Kidney epithelial cell (primary cell): ENCODE results near the gene POU2F3. TPM values are rescaled to one million over a fixed set of nuclear protein-coding genes. Genes with fewer than 3 reads are reported as not detected.
A peak's percentile ranks its signal among the peaks of the same experiment; 100 is the strongest.

Experiments used
- DNase-seq: peaks from one replicate; pipeline ENCODE4 v3.0.0-alpha.2; 2010; ENCODE audit warnings: low read depth
- H3K27me3 ChIP-seq: 2 replicates; pipeline ENCODE4 v1.6.0; 2011; ENCODE audit warnings: low read length; ENCODE audit not compliant: control insufficient read depth, insufficient read depth
- H3K36me3 ChIP-seq: 2 replicates; pipeline ENCODE4 v1.5.1; 2011; ENCODE audit warnings: low read length; ENCODE audit not compliant: control insufficient read depth, insufficient read depth
- H3K4me3 ChIP-seq: 2 replicates; pipeline ENCODE4 v1.5.1; 2011; ENCODE audit warnings: low read depth, mild to moderate bottlenecking, control low read depth, low read length
- total RNA-seq: library from RNA; depleted of rRNA; stranded (reverse); fragments of >200 nt; gene quantifications from 2 replicates; pipeline ENCODE4 v1.2.3, GENCODE V29; 2015
- TF ChIP-seq, protein P1 (sequence below): IDR thresholded peaks from 2 replicates; pipeline ENCODE4 v1.5.1; 2011; ENCODE audit warnings: mild to moderate bottlenecking, moderate library complexity, low read length, control low read depth, inconsistent platforms; ENCODE audit not compliant: insufficient read depth, poor library complexity, severe bottlenecking

POU2F3 gene
- total RNA-seq, result 0.14 and 1.1 TPM in 2 replicates

DNA sequence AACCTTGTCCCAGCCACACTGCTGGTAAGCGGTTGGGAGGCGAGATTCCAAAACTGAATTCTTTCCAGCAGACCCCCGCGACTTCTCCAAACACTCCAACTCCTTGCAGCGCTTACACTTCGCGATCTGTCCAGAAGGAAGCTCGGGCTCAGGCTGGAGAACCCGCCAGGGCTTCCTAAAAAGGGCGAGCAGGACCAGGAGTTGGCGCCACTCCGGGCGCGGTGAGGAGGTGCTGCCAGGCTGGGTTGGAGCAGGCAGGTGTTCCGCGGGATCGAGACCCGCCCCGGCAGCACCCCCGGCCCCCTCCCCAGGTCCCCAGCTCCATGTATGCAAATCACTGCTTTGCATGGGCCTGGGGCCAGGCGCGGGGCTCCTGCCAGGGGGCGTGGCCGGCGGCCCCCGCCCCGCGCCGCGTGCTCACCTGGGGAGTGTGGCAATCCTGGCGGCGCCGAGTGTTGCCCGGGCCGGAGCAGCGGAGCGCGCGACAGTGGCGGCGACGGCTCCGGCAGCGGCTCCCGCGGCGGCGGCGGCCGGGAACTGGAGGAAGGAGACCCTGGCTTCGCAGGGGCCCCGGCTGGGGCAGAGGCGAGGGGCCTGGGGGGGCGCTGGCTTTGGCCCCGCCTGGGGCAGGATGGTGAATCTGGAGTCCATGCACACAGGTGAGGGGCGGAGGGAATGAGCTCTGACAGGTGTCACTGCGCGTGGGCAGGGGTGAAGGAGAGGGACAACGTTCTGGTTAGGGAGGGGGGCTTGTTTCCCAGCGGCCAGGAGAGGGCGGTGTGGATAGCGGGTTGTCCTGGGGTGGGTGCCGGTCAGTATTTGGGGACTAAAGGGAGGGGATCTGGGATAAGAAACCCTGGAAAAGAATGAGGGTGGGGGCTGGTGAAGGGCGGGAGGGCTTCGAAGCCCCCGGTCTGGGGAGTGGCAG lies at the start of gene POU2F3:
Gene POU2F3 (plus strand): TSS at position 428 of the 928 bp plus-strand sequence. CDS start 204 bp downstream, at position 632.
- Histone ChIP-seq H3K36me3 (no peaks in the 10 kb centered on the region), H3K4me3 (no peak within 1 kb of the TSS), H3K27me3 (peaks cover 33% of the 10 kb centered on the region)
- no peak for DNase-seq
- TF ChIP-seq, protein P1, sequence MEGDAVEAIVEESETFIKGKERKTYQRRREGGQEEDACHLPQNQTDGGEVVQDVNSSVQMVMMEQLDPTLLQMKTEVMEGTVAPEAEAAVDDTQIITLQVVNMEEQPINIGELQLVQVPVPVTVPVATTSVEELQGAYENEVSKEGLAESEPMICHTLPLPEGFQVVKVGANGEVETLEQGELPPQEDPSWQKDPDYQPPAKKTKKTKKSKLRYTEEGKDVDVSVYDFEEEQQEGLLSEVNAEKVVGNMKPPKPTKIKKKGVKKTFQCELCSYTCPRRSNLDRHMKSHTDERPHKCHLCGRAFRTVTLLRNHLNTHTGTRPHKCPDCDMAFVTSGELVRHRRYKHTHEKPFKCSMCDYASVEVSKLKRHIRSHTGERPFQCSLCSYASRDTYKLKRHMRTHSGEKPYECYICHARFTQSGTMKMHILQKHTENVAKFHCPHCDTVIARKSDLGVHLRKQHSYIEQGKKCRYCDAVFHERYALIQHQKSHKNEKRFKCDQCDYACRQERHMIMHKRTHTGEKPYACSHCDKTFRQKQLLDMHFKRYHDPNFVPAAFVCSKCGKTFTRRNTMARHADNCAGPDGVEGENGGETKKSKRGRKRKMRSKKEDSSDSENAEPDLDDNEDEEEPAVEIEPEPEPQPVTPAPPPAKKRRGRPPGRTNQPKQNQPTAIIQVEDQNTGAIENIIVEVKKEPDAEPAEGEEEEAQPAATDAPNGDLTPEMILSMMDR, result peak; percentile 48

DNA sequence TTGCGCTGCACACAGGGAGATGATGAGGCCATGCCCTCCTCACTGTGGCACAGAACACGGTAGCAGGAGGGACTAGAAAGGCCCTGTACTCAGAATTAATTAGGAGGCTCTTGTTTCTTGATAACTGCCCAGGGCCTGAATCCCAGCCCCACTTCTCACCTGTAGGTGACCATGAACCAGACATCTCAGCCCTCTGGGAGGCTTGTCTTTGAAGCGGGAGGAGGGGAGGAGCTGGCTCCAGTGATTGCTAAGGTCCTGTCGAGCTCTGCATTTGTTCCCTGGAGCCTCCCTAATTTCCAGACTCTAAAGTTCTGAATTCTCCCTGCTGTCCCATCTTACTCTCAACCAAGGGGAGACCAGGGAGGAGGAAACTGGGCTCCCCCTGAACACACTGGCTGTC lies 48.9 kb upstream of the POU2F3 start:
- TF ChIP-seq, protein P1, result no peak
- Histone ChIP-seq H3K36me3 (no peaks in the 10 kb centered on the region), H3K27me3 (peaks cover 14% of the 10 kb centered on the region), H3K4me3 (no peak overlapping the region)
- DNase-seq, result no peak

DNA sequence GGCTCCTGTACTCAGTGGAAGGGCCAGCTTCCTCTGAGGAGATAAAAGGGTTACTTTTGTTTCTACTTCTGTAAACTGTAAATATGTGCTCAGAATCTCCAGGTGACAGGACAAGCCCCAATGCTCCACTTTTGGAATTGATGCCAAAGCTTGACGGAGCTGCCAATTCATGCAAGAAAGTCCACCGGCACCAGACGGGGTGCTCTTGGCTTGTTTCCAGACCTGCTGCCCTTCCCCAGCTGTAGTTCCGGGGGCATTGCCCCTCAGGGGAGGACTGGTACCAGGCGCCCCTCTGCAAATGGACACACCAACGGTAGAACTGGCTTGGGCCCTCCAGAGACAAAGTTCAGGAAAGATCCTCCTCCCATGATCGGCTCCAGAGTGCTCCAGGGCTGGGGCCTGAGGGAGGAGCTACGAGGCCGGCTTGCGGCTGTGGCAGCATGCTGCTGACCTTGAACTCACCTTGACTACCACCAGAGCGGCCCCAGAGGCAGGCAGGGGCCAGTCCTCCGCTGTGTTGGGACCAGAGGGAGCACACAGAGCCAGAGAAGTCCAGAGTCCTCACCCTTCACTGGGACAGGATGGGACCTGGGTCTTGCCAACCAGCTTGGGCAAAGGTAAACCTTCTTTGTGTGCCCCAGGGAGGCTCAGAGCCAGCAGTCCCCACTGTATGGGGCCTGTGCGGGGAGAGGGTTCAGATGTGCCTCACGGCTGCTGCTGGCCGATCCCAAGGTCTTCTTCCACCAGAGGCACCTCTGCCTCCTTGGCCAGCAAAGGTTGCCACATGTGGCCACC lies 46.9 kb upstream of the POU2F3 start:
- H3K36me3 ChIP-seq, result no peaks in the 10 kb centered on the region
- TF ChIP-seq, protein P1, result no peak
- no peak for DNase-seq
- H3K27me3 ChIP-seq, result peaks cover 14% of the 10 kb centered on the region
- no peak overlapping the region for H3K4me3 ChIP-seq

DNA sequence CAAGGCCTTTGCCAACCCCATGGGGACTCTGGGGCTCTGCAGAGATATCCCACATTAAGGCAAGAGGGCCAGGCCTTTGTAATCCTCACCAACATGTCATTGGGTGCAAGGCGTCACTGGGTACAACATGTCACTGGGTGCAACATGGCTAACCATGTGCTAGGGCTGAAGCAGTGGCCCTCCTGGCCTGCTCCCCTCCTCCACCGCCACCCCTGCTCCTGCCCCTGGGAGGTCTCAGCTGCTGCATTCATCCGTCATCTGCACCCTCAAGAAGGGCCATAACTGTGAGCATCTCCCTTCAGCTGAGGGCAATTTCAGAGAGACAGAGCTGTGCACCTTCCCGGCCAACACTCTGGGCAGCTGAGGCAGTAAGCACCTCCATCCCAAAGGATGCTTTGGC lies 45.8 kb upstream of the POU2F3 start:
- TF ChIP-seq, protein P1, result no peak
- DNase-seq, result no peak
- H3K4me3 ChIP-seq, result no peak overlapping the region
- H3K27me3 ChIP-seq, result peaks cover 14% of the 10 kb centered on the region
- H3K36me3 ChIP-seq, result no peaks in the 10 kb centered on the region

DNA sequence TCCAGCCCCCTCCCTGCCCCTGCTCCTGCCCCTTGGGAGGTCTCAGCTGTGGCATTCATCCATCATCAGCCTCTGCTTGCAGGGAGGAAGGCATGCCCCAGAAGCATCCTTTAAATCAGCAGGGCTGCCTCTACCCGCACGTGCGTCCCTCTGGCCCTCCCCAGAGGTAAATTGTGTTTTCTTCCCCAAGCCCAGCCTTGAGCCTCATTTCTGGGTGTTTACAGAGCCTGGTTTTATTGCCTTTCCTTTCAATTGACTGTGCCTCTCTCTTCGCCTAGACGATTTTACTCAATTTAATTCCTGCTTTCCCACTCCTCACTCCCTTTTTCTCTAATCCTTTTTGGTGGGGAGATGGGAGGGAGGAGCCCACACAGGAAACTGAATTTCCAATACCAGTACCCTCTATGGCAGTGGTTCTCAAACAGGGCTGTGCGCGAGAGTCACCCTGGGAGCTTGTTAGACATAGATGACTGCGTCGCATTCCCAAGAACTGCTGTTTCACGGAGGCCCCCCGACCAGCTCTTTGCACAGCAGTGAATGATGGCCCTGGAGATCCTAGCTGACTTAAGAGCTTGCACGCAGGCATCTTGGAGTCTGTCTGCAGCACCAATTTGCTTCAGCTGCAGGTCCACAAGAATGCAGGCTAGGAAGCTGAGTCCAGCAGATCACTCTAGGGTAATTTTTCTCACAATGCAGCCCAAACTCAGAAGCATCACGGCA lies 44.2 kb upstream of the POU2F3 start:
- TF ChIP-seq, protein P1, result no peak
- no peak overlapping the region for H3K4me3 ChIP-seq
- peaks cover 14% of the 10 kb centered on the region for H3K27me3 ChIP-seq
- DNase-seq, result no peak
- H3K36me3 ChIP-seq, result no peaks in the 10 kb centered on the region
